ENCODE results near the gene SUB1.
"Not testable (repeated sequence)": the region's sequence is repeated elsewhere in the genome, so short reads cannot be mapped to it uniquely, and the experiment has no call there.

The SUB1 gene

DNA sequence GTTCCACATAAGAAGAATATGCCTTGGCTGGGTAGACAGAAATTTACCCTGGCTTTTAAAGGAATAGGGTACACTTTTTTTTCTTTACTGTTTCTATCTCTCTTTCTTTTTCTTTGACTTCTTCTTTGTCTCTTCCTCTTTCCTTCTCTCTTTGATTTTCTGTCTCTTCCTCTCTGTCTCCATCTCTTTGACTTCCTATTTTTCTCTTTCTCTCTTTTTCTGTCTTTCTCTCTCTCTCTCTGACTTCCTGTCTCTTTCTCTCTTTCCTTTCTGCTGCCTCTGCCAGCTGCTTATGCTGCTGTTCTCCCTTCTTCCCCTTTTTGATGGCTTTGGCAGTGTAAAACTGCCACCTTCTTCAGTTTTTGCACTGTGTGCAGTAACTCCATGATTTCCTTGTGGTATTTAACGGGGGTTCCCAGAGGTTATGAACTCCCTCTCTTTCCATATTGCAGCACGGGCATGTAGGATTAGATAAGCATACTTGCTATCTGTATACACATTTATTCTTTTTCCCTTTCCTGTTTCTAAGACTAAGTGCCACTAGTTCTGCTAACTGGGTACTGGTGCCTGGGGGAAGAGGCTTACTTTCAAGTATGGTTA is 31.1 kb upstream of the SUB1 start:
- not testable (repeated sequence) for ATAC-seq; H3K9me3 Mint-ChIP-seq; H3K4me3 Mint-ChIP-seq; H3K36me3 Mint-ChIP-seq; DNase-seq (ENCODE audit: low spot score in 2 of 2)
- peak overlapping the region; percentile 68 for H3K27ac Mint-ChIP-seq
- H3K4me1 Mint-ChIP-seq, result peaks cover 17% of the 10 kb centered on the region

DNA sequence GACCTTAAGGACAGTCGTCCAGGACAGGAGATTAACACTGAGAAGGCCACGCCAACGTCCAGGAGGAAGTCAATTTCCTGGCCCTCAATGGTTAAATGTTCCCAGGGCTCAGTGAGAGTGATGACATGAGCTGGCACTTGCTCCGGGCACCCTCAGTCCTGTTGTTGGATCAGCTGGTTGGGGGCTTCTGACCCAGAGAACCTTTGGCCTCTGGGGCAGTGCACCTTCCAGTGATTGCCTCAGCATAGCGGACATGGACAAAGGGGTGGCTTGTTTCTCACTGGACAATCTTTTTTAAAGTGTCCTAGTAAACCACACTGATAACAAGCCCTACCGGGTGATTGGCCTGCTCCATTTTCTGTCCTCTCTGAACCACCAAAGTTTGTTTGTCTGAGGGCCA is 28.8 kb upstream of the SUB1 start:
- not testable (repeated sequence) for H3K36me3 Mint-ChIP-seq; H3K9me3 Mint-ChIP-seq; H3K4me1 Mint-ChIP-seq; ATAC-seq; H3K27ac Mint-ChIP-seq; H3K4me3 Mint-ChIP-seq; DNase-seq (ENCODE audit: low spot score in 2 of 2)

GRCh38 chr5:32559411-32559810 is 25.9 kb upstream of the SUB1 start:
- Mint-ChIP-seq H3K9me3 (no peaks in the 10 kb centered on the region), H3K4me3 (no peak overlapping the region), H3K36me3 (peaks cover 11% of the 10 kb centered on the region), H3K27ac (no peak overlapping the region), H3K4me1 (peaks cover 2% of the 10 kb centered on the region)
- ATAC-seq (no peak), DNase-seq (ENCODE audit: low spot score in 2 of 2) (no peak)

DNA sequence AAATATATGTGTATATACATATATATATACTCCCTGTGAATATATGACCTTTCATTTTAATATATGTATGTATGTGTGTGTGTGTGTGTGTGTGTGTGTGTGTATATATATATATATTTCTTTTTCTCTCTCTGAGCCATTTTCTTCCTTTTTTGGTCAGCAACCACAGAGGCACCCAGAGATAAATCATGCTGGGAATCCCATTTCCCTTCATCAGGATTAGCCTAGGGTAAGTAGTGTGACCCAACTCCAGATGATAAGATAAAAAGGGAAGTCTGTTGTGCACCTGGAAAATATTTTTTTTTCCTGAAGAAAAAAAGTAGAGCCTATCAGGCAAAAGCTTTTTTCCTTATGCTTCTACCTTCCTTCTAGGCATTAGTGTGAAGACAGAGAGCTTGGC is 25.4 kb upstream of the SUB1 start:
- no peak for DNase-seq (ENCODE audit: low spot score in 2 of 2)
- no peaks in the 10 kb centered on the region for H3K9me3 Mint-ChIP-seq
- no peak for ATAC-seq
- H3K4me1 Mint-ChIP-seq, result no peaks in the 10 kb centered on the region
- peaks cover 11% of the 10 kb centered on the region for H3K36me3 Mint-ChIP-seq
- H3K27ac Mint-ChIP-seq, result no peak overlapping the region
- no peak overlapping the region for H3K4me3 Mint-ChIP-seq

- H3K4me1 Mint-ChIP-seq, result no peaks in the 10 kb centered on the region
- H3K36me3 Mint-ChIP-seq, result peaks cover 11% of the 10 kb centered on the region
- no peak overlapping the region for H3K4me3 Mint-ChIP-seq
- DNase-seq (ENCODE audit: low spot score in 2 of 2), result no peak
- ATAC-seq, result no peak
- H3K9me3 Mint-ChIP-seq, result no peaks in the 10 kb centered on the region
- H3K27ac Mint-ChIP-seq, result no peak overlapping the region
Observed at GRCh38 chr5:32562056-32562455, 23.3 kb upstream of the SUB1 start.

GRCh38 chr5:32562843-32563242 is 22.5 kb upstream of the SUB1 start:
- H3K4me1 Mint-ChIP-seq, result no peaks in the 10 kb centered on the region
- H3K27ac Mint-ChIP-seq, result no peak overlapping the region
- no peaks in the 10 kb centered on the region for H3K9me3 Mint-ChIP-seq
- ATAC-seq, result no peak
- no peak for DNase-seq (ENCODE audit: low spot score in 2 of 2)
- peaks cover 15% of the 10 kb centered on the region for H3K36me3 Mint-ChIP-seq
- H3K4me3 Mint-ChIP-seq, result no peak overlapping the region

GRCh38 chr5:32563614-32564013 is 21.7 kb upstream of the SUB1 start:
- DNase-seq (ENCODE audit: low spot score in 2 of 2), result no peak
- H3K4me1 Mint-ChIP-seq, result peaks cover under 1% of the 10 kb centered on the region

DNA sequence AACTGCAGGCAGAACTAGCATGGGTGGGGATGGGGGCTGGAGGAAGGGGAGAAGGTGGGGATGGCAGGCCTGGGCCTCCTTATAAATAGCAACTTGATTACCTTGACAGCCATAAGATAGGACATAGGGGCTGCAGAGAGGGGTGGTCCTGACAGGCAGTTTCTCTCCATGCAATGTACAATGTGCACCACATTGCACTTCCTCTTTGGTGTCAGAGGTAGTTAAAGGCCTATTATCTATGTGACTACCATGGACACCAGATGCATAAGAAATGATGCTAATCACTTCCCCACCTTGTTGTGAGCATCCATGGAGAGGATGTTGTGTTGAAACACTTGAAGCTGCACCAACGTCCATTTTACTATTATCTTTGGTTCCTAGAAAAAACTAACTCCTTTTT is 20.2 kb upstream of the SUB1 start:
- no peak for ATAC-seq
- Mint-ChIP-seq H3K9me3 (no peaks in the 10 kb centered on the region), H3K4me3 (no peak overlapping the region), H3K36me3 (peaks cover 22% of the 10 kb centered on the region), H3K4me1 (peaks cover 11% of the 10 kb centered on the region), H3K27ac (peak overlapping the region; percentile 73)
- DNase-seq (ENCODE audit: low spot score in 2 of 2), result no peak

More at GRCh38 chr5:32563614-32564013, 21.7 kb upstream of the SUB1 start:
- Mint-ChIP-seq H3K4me3 (no peak overlapping the region), H3K36me3 (peaks cover 18% of the 10 kb centered on the region), H3K9me3 (no peaks in the 10 kb centered on the region), H3K27ac (no peak overlapping the region)
- no peak for ATAC-seq

DNA sequence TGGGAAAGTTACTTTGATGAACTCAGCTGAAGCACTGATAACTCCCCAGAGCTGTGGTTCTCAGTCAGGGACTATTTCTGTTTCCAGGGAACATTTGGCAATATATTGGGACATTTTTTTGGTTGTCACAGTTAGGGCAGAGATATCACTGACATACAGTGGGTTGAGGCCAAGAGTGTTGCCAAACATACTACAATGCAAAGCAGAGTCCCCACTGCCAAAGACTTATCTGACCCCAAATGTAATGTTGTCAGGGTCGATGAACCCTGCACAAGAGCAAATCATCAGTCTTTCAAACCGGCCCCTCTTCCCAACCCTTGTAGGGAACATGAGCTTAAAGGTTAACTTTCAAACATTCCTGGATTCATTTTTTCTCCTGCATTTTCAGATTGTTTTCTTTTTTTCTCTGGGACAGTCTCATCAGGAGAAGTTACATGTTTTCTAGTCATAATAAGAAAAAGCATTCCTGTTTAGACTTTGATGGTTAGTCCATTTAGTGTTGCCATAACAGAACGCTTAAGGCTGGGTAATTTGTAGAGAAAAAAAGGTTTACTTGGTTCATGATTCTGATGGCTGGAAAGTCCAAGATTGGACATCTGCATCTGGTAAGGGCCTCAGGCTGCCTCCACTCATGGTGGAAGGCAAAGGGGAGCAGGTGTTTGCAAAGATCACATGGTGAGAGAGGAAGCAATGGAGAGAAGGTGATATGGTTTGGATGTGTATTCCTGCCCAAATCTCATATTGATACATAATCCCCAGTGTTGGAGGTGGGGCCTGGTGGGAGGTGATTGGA is 18.8 kb upstream of the SUB1 start:
- ATAC-seq (no peak), DNase-seq (ENCODE audit: low spot score in 2 of 2) (no peak)
- Mint-ChIP-seq H3K4me1 (peaks cover 11% of the 10 kb centered on the region), H3K27ac (no peak overlapping the region), H3K4me3 (no peak overlapping the region), H3K9me3 (no peaks in the 10 kb centered on the region), H3K36me3 (peaks cover 24% of the 10 kb centered on the region)

- no peak overlapping the region for H3K4me3 Mint-ChIP-seq
- no peak overlapping the region for H3K27ac Mint-ChIP-seq
- ATAC-seq, result no peak
- peaks cover 11% of the 10 kb centered on the region for H3K4me1 Mint-ChIP-seq
- H3K36me3 Mint-ChIP-seq, result peaks cover 36% of the 10 kb centered on the region
- DNase-seq (ENCODE audit: low spot score in 2 of 2), result no peak
- no peaks in the 10 kb centered on the region for H3K9me3 Mint-ChIP-seq
Observed at GRCh38 chr5:32571128-32571527, 14.2 kb upstream of the SUB1 start.

GRCh38 chr5:32572778-32573480 is 12.4 kb upstream of the SUB1 start:
- H3K9me3 Mint-ChIP-seq, result no peaks in the 10 kb centered on the region
- peaks cover 11% of the 10 kb centered on the region for H3K4me1 Mint-ChIP-seq
- peaks cover 31% of the 10 kb centered on the region for H3K36me3 Mint-ChIP-seq
- H3K27ac Mint-ChIP-seq, result no peak overlapping the region
- H3K4me3 Mint-ChIP-seq, result no peak overlapping the region
- ATAC-seq, result peak; percentile 70
- DNase-seq (ENCODE audit: low spot score in 2 of 2), result no peak

GRCh38 chr5:32573481-32573854 is 11.9 kb upstream of the SUB1 start:
- H3K4me1 Mint-ChIP-seq, result peaks cover 11% of the 10 kb centered on the region

DNA sequence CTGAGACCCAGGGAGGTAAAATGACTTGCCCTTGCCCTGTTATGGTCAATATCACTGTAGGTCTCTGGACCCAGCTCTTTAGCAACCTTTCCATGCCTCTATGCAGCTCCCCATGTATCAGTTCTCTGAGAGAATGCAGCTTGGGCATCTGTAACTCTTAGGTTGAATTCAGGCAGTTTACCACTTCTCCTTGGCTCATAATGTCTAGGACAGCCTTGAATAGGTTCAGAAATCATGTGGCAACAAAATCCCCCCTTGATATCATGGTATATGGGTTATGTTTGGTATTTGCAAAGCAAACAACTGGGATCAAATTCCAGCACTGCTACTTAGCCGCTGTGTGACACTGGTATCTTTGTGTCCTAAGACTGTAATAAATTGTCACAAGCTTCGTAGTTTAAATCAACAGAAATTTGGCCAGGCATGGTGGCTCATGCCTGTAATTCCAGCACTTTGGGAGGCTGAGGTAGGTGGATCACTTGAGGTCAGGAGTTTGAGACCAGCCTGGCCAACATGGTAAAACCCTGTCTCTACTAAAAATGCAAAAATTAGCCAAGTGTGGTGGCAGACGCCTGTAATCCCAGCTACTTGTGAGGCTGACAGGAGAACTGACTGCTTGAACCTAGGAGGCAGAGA is 10.7 kb upstream of the SUB1 start:
- Mint-ChIP-seq H3K4me1 (peaks cover under 1% of the 10 kb centered on the region), H3K27ac (no peak overlapping the region)

More at GRCh38 chr5:32573481-32573854, 11.9 kb upstream of the SUB1 start:
- not testable (repeated sequence) for ATAC-seq; H3K27ac Mint-ChIP-seq; H3K4me3 Mint-ChIP-seq; DNase-seq (ENCODE audit: low spot score in 2 of 2); H3K9me3 Mint-ChIP-seq
- H3K36me3 Mint-ChIP-seq, result peaks cover 29% of the 10 kb centered on the region

DNA sequence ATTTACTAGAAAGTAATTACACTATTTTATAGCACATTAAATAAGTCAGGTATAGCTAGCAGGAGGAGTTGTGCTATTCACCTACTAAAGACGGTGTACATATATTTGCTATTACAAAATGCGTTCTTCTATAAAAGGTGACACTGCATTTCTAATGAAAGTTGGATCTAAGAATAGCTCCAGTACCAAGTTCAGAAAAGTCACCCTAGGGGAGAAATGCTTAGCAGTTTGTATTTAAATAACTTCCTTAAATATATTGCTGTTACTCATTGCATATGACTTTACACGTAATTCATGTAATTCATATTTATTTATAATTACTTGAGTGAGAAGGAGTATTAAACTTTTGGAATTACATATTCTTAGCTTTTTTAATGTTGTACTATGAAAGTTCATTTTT is 7.0 kb upstream of the SUB1 start:
- no peak overlapping the region for H3K27ac Mint-ChIP-seq
- ATAC-seq (no peak), DNase-seq (ENCODE audit: low spot score in 2 of 2) (no peak)
- no peaks in the 10 kb centered on the region for H3K9me3 Mint-ChIP-seq
- H3K36me3 Mint-ChIP-seq, result peaks cover 10% of the 10 kb centered on the region
- no peak overlapping the region for H3K4me3 Mint-ChIP-seq
- H3K4me1 Mint-ChIP-seq, result peaks cover 27% of the 10 kb centered on the region

More for the DNA sequence above, 10.7 kb upstream of the SUB1 start:
- H3K36me3 Mint-ChIP-seq, result peaks cover 26% of the 10 kb centered on the region
- no peak for DNase-seq (ENCODE audit: low spot score in 2 of 2)
- no peaks in the 10 kb centered on the region for H3K9me3 Mint-ChIP-seq
- ATAC-seq, result no peak
- H3K4me3 Mint-ChIP-seq, result no peak overlapping the region

- no peak overlapping the region for H3K27ac Mint-ChIP-seq
- H3K36me3 Mint-ChIP-seq, result peaks cover 6% of the 10 kb centered on the region
- no peak overlapping the region for H3K4me3 Mint-ChIP-seq
- H3K4me1 Mint-ChIP-seq, result peaks cover 31% of the 10 kb centered on the region
- DNase-seq (ENCODE audit: low spot score in 2 of 2), result no peak
- no peaks in the 10 kb centered on the region for H3K9me3 Mint-ChIP-seq
- no peak for ATAC-seq
Observed at GRCh38 chr5:32578764-32579163, 6.6 kb upstream of the SUB1 start.

All from stimulated activated effector memory CD8-positive, alpha-beta T cell treated with anti-CD3 and anti-CD28 coated beads, Interleukin-12 subunit alpha, Interleukin-12 subunit beta, amount 100 ng/mL, for 72 hours (primary cell).